ENCODE results near the gene NPW.

NPW gene

DNA sequence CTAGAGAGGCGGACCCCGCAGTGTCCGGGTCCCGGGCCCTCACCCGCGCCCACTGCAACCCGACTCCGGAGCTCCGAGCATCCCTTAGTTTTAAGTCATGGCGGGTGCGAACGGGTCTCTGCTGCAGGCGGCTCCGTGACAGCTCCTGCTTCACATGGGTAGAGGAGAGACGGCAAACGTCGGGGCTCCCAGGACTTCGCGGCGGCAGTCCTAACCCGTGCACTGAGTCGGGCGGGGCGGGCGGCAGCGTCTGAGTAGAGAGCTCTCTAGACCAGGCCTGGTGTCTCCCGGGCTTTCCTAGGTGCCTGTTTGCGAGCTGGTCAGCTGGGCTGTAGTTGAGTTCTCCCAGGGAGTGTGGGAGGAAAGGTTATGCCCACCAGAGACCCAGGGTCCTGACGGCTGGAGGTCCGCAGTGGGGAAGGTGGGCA, 28.5 kb downstream of the NPW start:
- DNase-seq (ENCODE audit: low read depth, low spot score), result no peak

DNA sequence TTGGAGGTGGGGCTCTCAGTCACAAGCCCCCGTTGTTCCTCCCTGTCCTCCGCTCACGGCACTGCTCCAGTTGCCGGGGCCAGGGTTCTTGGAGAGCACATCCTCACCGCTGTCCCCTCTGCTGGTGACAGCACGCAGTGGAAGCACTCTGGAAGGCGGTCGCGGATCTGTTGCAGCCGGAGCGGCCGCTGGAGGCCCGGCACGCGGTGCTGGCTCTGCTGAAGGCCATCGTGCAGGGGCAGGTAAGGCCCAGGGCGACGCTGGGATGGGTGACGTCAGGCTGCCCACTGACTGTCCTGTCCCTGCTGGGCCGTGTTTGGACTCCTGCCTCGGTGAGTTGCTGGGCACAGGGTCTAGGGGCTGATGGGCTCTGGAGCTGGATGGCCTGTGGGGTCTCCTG, 33.6 kb downstream of the NPW start:
- DNase-seq (ENCODE audit: low read depth, low spot score), result no peak

DNA sequence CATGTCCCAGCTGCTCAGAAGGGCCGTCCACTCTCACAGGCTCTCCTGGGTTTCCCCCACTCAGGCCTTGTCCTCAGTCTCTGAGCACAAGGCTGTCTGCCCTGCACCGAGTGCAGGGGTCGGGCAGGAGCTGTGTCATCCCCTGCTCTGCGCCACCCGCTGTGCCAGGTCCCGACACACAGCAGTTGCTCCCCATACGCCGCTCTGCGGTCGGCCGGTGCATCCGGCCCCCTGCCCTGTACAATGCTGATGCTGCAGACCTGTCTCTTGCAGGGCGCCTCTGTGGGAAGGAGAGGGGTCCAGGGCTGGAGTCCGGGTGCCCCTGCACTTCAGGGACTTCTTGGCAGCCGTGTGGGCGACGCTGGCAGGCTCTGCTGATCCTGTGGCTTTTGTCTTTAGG, 34.3 kb downstream of the NPW start:
- DNase-seq (ENCODE audit: low read depth, low spot score), result no peak

DNA sequence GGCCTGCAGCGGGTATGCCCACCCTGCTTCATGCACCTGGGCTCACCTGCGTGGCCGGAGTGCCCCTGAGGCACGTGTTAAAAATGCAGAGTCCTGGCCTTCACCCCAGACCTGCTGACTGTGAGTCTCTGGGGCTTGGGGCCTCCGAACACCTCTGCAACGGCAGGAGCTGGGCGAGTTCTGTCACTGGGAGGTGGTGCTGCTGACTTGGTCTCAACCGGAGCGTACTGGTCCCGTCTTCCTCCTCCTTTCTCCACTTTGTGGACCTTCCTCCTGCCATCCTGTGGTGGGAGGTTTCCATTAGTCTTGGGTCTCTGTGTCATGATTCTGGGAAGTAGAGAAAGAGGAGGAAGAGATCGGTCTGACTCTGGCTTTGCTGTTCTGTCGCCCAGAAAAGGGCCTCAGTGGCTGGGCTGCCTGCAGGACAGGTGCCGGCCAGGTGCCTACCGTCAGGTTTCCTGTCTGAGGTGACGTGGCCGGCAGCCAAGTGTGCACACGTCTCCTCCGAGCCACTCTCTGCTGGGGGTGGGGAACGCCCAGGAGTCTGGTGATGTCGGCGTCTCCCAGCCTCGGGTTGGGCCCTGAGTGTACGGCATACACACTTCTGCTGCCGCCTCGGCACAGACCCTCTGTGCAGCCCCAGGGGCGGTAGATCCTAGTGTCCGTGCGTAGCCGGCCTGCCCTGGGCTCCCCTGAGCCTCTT, 35.1 kb downstream of the NPW start:
- DNase-seq (ENCODE audit: low read depth, low spot score), result no peak

DNA sequence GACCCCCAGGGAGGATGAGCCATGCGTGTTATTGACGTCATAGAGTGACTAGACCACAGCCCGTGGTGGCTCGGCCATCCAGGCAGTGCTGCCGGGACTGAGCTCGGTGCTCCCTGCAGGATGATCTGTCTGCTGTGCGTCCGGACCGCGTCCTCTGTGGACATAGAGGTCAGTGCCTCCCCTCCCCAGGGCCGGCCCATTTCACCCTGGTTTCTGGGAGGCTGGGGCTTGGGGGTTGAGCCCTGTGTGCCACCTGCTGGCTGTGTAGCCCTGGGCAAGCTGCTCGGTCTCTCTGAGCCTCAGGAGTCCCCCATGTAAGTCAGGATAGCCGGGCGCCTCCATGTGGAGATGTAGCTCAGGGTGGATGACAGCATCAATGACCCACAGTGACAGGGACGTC, 36.5 kb downstream of the NPW start:
- DNase-seq (ENCODE audit: low read depth, low spot score), result no peak

DNA sequence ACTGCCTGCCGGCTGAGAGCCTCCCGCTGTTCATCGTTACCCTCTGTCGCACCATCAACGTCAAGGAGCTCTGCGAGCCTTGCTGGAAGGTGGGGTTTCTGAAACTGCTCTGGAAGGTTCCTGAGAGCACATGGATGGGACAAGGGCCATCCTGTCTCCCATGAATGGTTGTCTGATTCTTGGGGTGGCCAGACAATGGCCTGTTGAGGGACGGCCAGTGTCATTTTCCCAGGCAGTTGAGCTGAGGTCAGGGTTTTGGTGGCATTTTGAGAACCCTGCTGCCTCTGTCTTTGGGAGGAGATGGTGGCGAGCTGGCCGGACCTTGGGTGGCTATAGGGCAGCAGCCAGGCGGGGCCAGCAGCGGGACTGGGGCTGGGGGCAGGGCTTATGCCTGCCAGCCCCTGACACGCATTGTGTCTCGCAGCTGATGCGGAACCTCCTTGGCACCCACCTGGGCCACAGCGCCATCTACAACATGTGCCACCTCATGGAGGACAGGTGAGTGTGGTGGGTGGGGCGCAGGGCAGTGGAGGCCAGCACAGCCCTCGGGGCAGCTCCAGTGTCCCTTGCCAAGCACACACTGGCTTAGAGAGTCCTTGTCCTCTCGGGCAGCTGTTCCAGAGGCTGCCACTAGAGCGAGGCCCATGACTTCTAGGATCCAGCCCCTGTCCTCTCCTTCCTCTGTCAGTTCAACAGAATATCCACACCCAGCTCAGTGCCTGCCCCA, 37.3 kb downstream of the NPW start:
- DNase-seq (ENCODE audit: low read depth, low spot score), result no peak

DNA sequence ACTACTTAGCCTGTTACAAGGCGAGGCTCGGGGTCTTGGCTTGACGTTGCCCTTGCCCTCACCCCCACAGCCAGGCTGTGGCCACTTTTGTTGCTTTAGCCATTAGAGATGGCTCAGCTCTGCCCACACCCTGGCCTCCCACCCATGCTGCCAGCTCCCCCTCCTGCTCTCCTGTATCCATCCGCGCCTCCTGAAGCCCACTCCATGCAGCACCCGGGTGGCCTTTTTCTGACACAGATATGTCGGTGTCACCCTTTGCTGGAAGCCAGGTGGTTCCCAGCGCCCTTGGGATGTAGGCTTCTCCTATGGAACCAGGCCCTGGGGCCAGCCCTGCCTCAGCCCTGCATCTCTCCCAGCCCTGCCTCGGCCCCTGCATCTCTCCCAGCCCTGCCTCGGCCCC, 37.9 kb downstream of the NPW start:
- no peak for DNase-seq (ENCODE audit: low read depth, low spot score)

DNA sequence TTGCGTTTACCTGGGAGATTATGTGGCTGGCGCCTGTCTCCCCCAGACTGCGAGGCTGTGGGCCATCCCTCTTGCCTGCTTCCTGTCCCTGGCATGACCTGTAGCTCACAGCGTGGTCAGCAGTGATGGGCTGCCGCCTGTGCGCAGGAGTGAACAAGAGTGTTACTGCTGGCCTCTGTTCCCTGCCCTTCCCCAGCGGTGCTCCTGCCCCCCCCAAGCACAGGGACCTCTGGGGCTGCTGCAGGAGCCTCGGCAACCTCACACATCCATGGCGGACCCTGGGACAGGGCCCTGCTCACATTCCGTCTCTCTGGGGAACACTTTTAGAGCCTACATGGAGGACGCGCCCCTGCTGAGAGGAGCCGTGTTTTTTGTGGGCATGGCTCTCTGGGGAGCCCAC, 38.8 kb downstream of the NPW start:
- no peak for DNase-seq (ENCODE audit: low read depth, low spot score)

DNA sequence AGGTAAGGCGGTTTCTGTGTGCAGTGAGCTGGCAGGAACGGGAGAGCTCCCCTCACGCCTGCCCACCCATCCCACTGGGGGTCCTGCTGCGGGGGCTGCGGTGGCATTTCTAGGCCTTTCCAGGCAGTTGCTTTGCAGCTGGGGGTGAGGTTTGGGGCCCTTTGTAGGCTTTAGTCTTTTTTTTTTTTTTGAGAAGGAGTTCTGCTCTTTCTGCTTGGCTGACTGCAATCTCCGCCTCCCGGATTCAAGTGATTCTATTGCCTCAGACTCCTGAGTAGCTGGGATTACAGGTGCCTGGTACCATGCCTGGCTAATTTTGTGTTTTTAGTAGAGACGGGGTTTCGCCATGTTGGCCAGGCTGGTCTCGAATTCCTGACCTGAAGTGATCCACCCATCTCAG, 39.3 kb downstream of the NPW start:
- DNase-seq (ENCODE audit: low read depth, low spot score), result no peak

DNA sequence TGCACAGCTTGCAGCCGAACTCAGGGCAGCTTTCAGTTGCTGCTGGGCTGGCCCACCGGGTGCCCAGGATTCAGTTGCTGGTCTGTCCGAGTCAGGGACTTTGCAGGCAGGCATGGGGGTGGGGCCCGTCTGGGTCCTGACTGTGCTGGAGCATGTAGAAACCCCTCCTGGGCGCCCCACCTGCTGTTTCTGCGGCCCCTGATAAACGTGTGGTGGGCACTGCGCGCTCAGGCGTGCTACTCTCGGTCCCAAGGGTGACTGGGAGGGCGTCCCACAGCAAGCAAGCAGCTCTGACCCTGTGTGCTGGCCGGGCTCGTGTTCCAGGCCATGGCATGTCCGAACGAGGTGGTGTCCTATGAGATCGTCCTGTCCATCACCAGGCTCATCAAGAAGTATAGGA, 40.8 kb downstream of the NPW start:
- DNase-seq (ENCODE audit: low read depth, low spot score), result no peak

DNA sequence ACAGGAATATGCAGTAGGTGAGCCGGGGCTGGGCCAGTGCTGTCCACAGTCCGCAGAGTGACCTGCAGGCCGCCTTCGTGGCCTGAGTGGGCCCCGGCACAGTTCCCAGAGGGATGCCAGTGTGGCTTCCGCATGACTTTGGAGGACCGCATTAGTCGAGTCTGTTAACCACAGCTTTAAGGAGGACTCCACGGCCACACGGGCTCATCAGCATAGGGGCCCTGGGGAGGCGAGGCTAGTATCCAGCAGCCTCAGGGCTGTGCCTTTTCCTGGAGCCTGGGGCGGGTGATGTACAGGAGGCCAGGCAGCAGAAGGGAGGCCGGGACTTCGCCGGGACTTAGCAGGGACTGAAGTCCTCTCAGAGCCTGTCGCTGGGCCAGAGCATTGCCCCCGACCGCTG, 41.4 kb downstream of the NPW start:
- DNase-seq (ENCODE audit: low read depth, low spot score), result no peak

DNA sequence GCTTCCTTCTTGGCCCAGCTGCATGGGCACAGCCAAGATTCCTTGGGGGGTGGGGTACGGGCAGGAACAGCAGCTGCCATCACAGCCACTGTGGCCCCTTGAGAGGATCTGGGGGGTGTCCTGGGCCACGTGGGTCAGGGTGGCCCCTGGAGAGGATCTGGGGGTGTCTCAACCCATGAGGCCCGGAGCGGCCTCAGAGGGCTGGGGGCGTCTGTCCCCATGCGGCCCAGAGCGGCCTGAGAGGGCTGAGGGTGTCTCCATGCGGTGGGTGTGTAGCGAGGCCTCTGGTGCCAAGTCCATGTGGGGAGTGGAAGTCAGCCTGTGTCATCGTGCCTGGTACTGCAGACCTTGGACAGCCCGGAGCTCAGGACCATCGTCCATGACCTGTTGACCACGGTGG, 41.9 kb downstream of the NPW start:
- no peak for DNase-seq (ENCODE audit: low read depth, low spot score)

DNA sequence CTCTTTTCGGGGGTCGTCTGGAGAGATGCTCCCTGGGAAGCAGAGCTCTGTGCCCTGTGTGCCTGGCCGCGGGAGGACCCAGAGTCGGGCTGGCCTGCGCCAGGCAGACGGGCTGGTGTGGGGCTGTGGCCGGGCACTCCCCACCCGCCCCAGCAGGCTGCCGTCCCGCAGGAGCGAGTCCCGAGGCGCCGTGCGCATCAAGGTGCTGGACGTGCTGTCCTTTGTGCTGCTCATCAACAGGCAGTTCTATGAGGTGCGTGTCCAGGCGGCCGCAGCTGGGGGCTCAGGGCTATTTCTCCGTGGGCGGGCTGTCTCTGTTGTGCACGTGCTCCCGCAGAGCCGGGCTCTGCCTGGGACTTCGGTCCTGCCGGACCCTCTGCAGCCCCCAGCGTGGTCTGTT, 43.2 kb downstream of the NPW start:
- no peak for DNase-seq (ENCODE audit: low read depth, low spot score)

DNA sequence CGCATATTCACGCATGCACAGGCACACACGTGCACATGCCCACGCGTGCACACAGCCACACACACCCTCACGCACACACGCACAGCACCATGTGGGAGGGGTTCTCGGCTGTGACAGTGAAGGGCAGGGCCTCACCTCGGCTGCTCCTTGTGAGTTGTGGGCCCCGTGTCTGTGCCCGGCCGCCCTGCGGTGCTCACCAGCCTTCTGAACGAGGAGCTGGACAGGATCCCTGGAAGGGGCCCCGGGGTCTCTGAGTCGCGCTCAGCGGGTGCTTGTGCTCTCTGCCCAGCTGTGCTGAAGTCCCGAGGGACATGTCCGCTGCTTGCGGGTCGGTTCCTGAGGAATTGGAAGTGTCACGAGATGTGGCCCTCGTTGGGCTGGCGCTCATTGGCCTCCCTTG, 44.3 kb downstream of the NPW start:
- no peak for DNase-seq (ENCODE audit: low read depth, low spot score)

DNA sequence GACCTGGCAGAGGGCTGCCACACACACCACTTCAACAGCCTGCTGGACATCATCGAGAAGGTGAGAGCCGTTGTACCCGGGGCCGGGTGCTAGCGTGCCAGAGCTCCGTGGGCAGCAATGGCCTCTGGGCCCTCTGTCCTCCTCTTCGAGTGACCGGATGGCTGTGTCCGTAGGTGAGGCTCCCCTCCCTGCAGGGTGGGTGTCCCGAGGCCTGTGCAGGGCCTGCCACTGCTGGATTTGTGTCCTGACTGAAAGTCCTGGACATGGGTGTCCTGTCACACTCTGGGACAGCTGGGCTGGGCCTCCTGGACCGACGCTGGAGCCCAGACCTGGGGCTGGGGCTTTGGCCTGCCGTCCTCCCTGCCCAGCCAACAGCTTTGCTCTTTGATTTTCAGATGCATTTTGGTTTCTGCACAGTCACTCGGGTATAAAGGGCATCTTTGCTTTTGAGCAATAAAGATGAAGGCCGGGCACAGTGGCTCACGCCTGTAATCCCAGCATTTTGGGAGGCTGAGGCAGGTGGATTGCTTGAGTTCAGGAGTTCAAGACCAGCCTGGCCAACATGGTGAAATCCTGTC, 44.9 kb downstream of the NPW start:
- no peak for DNase-seq (ENCODE audit: low read depth, low spot score)

DNA sequence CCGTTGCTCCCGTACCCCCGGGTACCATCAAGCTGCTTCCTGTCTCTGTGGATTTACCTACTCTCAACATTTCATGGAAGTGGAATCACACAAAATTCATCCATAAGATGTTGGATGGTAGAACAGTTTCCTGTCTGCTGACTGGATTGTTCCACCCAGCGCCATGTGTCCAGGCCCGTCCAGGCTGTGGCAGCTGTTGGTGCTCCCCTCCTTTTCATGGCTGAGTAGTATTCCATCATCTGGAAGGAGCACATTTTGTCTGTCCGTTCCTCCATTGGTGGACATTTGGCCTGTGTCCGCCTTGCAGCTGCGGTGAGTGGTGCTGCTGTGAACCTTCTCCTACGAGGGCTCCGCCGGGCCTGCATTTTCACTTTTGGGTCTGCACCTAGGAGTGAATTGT, 46.6 kb downstream of the NPW start:
- DNase-seq (ENCODE audit: low read depth, low spot score), result no peak

All from iPS DF 19.7 (cell line).